GM12864 (cell line): ENCODE data around the gene CELF5.
"Not testable (repeated sequence)": the region's sequence is repeated elsewhere in the genome, so short reads cannot be mapped to it uniquely, and the experiment has no call there.

Experiments
- DNase-seq: peaks from one replicate; pipeline ENCODE4 v3.0.0-alpha.2; 2011; ENCODE audit warnings: low read depth
- H3K4me3 ChIP-seq: 2 replicates; pipeline ENCODE4 v1.5.1; 2011; ENCODE audit warnings: mild to moderate bottlenecking, low read depth, low read length, control low read depth
- CTCF ChIP-seq: IDR thresholded peaks from 2 replicates; pipeline ENCODE4 v1.5.1; 2011; ENCODE audit warnings: low read depth, mild to moderate bottlenecking, moderate library complexity, low read length, control low read depth, inconsistent platforms; ENCODE audit errors: missing control alignments

The CELF5 gene

GRCh38 chr19:3216874-3217273 lies 7.6 kb upstream of the CELF5 start:
- TF ChIP-seq CTCF: no peak
- H3K4me3 ChIP-seq: no peak overlapping the region
- DNase-seq: no peak

- DNase-seq: no peak
- no peak overlapping the region for H3K4me3 ChIP-seq
- TF ChIP-seq CTCF: no peak
Measured at GRCh38 chr19:3220576-3220975, 3.9 kb upstream of the CELF5 start.

GRCh38 chr19:3221576-3221975 lies 2.9 kb upstream of the CELF5 start:
- DNase-seq, H3K4me3 ChIP-seq: not testable (repeated sequence)

- no peak for DNase-seq
- no peak for TF ChIP-seq CTCF
- H3K4me3 ChIP-seq: no peak overlapping the region
Measured at GRCh38 chr19:3222709-3223108, 1.8 kb upstream of the CELF5 start.

- DNase-seq: no peak
- H3K4me3 ChIP-seq: no peak overlapping the region
- TF ChIP-seq CTCF: no peak
Measured at GRCh38 chr19:3225169-3225485, 666 bp downstream of the CELF5 start.

- no peak for TF ChIP-seq CTCF
Measured at GRCh38 chr19:3225677-3226093, 1.2 kb downstream of the CELF5 start.

GRCh38 chr19:3227054-3227626 lies 2.7 kb downstream of the CELF5 start:
- no peak for TF ChIP-seq CTCF
- H3K4me3 ChIP-seq: no peak overlapping the region
- no peak for DNase-seq

More at GRCh38 chr19:3225677-3226093, 1.2 kb downstream of the CELF5 start:
- no peak for DNase-seq
- H3K4me3 ChIP-seq: no peak overlapping the region

GRCh38 chr19:3229346-3229743 lies 4.9 kb downstream of the CELF5 start:
- no peak for TF ChIP-seq CTCF

More at GRCh38 chr19:3229346-3229743, 4.9 kb downstream of the CELF5 start:
- DNase-seq: no peak
- no peak overlapping the region for H3K4me3 ChIP-seq
